Measurements from ENCODE around the gene MAP3K10. TPM values are rescaled to one million over a fixed set of nuclear protein-coding genes. Genes with fewer than 3 reads are reported as not detected.
A peak's percentile ranks its signal among the peaks of the same experiment; 100 is the strongest.

Gene MAP3K10
- total and polyA plus RNA-seq, 2 of the 13 experiments (the other 11 are each of a cell fraction or from before 2014, with no cell fraction given), result 3.4 to 5.0 TPM

- TF ChIP-seq CBFB (CRISPR knock-in tag; IDR thresholded peaks at IDR 0.05) (peak; percentile 72), GPN1 (CRISPR knock-in tag; IDR thresholded peaks at IDR 0.05; ENCODE audit: borderline replicate concordance) (no peak), ZNF350 (CRISPR knock-in tag; IDR thresholded peaks at IDR 0.05; ENCODE audit: borderline replicate concordance, low read depth) (peak; percentile 96), ZNF83 (CRISPR knock-in tag; IDR thresholded peaks at IDR 0.05; ENCODE audit: borderline replicate concordance) (0 out of 2 replicates have a peak, but pooled peaks have one; percentile 29), GMEB1 (CRISPR knock-in tag; IDR thresholded peaks at IDR 0.05; ENCODE audit: borderline replicate concordance) (peak; percentile 34; the same call in 1 of the 2 replicates), IKZF4 (CRISPR knock-in tag; IDR thresholded peaks at IDR 0.05; ENCODE audit: borderline replicate concordance, low read depth, not compliant biosample characterization) (no peak), ZNF564 (CRISPR knock-in tag; IDR thresholded peaks at IDR 0.05) (0 out of 2 replicates have a peak, but pooled peaks have one; percentile 58), POLR2G (IDR thresholded peaks at IDR 0.05; ENCODE audit: low read depth, low read length) (peak; percentile 85), ATF3 (CRISPR knock-in tag; IDR thresholded peaks at IDR 0.05) (no peak), RARG (CRISPR knock-in tag; IDR thresholded peaks at IDR 0.05; ENCODE audit: low read depth) (0 out of 2 replicates have a peak, but pooled peaks have one; percentile 32), ASH2L (IDR thresholded peaks at IDR 0.05; ENCODE audit: insufficient read length, low read depth, low read length) (peak; percentile 59), FOXJ3 (CRISPR knock-in tag; IDR thresholded peaks at IDR 0.05; ENCODE audit: borderline replicate concordance) (no peak), ZNF772 (CRISPR knock-in tag; IDR thresholded peaks at IDR 0.05) (no peak), DMTF1 (CRISPR knock-in tag; IDR thresholded peaks at IDR 0.05) (no peak; the same call in 1 of the 2 replicates), ZNF614 (CRISPR knock-in tag; IDR thresholded peaks at IDR 0.05; ENCODE audit: borderline replicate concordance) (peak; percentile 96), SNRNP70 (IDR thresholded peaks at IDR 0.05; ENCODE audit: low read depth, low read length) (no peak), SRY (CRISPR knock-in tag; IDR thresholded peaks at IDR 0.05) (peak; percentile 76; the same call in 1 of the 2 replicates), AKAP8 (CRISPR knock-in tag; IDR thresholded peaks at IDR 0.05) (peak; percentile 98), SNAPC2 (CRISPR knock-in tag; IDR thresholded peaks at IDR 0.05) (no peak), ZNF629 (CRISPR knock-in tag; conservative IDR thresholded peaks at IDR 0.05) (no peak), ZSCAN20 (CRISPR knock-in tag; IDR thresholded peaks at IDR 0.05; ENCODE audit: borderline replicate concordance) (no peak), HMG20A (CRISPR knock-in tag; IDR thresholded peaks at IDR 0.05; ENCODE audit: borderline replicate concordance) (peak; percentile 54; the same call in 1 of the 2 replicates), KDM1A (CRISPR knock-in tag; IDR thresholded peaks at IDR 0.05) (peak; percentile 30; the same call in 1 of the 2 replicates), NFKB2 (CRISPR knock-in tag; IDR thresholded peaks at IDR 0.05; ENCODE audit: borderline replicate concordance) (no peak), ZNF331 (CRISPR knock-in tag; IDR thresholded peaks at IDR 0.05) (peak; percentile 98), ZNF616 (CRISPR knock-in tag; IDR thresholded peaks at IDR 0.05; ENCODE audit: low read depth) (peak; percentile 77)
These were observed 40.6 kb downstream of the MAP3K10 start (continued) for GRCh38 chr19:40231544-40232424.

All from HepG2 (cell line).